Measurements from ENCODE around the gene SH3YL1.

DNA sequence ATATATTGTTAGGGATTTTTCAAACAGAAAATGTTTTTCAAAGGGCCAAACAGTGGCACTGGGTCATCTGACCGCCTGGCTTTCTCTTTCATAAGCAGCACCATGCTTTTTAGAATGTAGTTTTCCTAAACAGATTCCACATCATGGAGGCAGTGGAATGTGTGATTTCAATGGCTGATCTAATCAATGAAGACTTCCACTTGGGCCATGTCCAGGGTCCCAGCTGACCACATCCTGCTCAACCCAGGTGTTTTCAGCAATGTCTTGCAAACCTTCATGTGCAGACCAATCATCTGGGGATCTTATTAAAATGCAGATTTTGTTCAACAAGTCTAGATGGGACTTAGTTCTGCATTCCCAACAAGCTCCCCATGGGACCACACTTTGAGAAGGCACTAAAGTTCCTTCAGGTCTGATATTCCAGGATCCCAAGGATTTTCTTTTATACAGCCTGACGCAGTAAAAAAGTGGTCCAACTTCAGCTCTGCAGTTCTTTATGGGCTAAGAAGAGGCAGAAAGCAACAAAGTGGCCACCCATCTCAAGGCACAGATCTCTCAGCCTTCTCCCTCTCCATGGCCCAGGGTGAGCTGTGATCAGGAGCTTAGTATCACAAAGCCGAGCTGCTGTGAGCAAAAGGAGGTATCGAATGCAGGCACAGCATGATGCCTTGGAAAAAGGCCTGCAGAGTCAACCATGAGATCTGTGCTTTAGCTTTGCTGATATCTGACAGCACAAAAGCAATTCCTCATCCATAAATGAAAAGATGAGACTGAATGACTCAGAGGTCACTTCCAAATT lies 20.4 kb upstream of the SH3YL1 start:
- TF ChIP-seq, protein P1, sequence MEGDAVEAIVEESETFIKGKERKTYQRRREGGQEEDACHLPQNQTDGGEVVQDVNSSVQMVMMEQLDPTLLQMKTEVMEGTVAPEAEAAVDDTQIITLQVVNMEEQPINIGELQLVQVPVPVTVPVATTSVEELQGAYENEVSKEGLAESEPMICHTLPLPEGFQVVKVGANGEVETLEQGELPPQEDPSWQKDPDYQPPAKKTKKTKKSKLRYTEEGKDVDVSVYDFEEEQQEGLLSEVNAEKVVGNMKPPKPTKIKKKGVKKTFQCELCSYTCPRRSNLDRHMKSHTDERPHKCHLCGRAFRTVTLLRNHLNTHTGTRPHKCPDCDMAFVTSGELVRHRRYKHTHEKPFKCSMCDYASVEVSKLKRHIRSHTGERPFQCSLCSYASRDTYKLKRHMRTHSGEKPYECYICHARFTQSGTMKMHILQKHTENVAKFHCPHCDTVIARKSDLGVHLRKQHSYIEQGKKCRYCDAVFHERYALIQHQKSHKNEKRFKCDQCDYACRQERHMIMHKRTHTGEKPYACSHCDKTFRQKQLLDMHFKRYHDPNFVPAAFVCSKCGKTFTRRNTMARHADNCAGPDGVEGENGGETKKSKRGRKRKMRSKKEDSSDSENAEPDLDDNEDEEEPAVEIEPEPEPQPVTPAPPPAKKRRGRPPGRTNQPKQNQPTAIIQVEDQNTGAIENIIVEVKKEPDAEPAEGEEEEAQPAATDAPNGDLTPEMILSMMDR (conservative IDR thresholded peaks at IDR 0.05; ENCODE audit: low read depth in 2 of 2), result no peak
- TF ChIP-seq POLR2AphosphoS5 (IDR thresholded peaks at IDR 0.05; ENCODE audit: low read depth) (no peak), EZH2 (IDR thresholded peaks at IDR 0.05; ENCODE audit: low read depth, unreplicated experiment) (no peak), EZH2phosphoT487 (IDR thresholded peaks at IDR 0.05; ENCODE audit: unreplicated experiment) (no peak), JUNB (IDR thresholded peaks at IDR 0.05; ENCODE audit: unreplicated experiment) (no peak)
- TF ChIP-seq, protein P2, sequence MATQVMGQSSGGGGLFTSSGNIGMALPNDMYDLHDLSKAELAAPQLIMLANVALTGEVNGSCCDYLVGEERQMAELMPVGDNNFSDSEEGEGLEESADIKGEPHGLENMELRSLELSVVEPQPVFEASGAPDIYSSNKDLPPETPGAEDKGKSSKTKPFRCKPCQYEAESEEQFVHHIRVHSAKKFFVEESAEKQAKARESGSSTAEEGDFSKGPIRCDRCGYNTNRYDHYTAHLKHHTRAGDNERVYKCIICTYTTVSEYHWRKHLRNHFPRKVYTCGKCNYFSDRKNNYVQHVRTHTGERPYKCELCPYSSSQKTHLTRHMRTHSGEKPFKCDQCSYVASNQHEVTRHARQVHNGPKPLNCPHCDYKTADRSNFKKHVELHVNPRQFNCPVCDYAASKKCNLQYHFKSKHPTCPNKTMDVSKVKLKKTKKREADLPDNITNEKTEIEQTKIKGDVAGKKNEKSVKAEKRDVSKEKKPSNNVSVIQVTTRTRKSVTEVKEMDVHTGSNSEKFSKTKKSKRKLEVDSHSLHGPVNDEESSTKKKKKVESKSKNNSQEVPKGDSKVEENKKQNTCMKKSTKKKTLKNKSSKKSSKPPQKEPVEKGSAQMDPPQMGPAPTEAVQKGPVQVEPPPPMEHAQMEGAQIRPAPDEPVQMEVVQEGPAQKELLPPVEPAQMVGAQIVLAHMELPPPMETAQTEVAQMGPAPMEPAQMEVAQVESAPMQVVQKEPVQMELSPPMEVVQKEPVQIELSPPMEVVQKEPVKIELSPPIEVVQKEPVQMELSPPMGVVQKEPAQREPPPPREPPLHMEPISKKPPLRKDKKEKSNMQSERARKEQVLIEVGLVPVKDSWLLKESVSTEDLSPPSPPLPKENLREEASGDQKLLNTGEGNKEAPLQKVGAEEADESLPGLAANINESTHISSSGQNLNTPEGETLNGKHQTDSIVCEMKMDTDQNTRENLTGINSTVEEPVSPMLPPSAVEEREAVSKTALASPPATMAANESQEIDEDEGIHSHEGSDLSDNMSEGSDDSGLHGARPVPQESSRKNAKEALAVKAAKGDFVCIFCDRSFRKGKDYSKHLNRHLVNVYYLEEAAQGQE (IDR thresholded peaks at IDR 0.05; ENCODE audit: unreplicated experiment), result no peak
